ENCODE results near the gene CTCFL. TPM values are rescaled to one million over a fixed set of nuclear protein-coding genes. Genes with fewer than 3 reads are reported as not detected.
A peak's percentile ranks its signal among the peaks of the same experiment; 100 is the strongest.

CTCFL gene
- total and polyA plus RNA-seq, 2 of the 13 experiments (the other 11 are each of a cell fraction or from before 2014, with no cell fraction given): 0.04 TPM; not detected in 1

DNA sequence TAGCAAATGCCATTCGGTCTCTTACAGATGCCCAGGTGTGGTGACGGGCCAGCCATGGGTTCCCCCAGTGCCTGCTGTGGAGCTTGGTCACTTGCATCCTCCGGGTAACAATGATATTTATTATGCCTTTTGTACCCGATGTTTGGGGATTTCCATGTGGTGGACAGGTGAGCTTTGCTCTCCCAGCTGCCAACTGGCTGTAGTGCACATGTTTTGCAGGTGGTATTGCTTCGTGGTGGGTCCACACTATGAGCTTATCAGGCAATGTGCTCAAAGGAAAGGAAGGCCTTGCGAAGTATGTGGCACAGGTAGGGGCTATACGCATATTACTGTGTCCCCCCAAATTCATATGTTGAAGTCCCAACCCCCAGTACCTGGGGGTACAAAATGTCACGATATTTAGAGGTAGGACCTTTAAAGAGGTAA, 4.2 kb upstream of the CTCFL start (continued):
- no peak for TF ChIP-seq BORCS8-MEF2B (CRISPR knock-in tag; IDR thresholded peaks at IDR 0.05)
- no peak for TF ChIP-seq ZNF761 (CRISPR knock-in tag; conservative IDR thresholded peaks at IDR 0.05)
- no peak for TF ChIP-seq ATF7 (IDR thresholded peaks at IDR 0.05)
- TF ChIP-seq ATF7 (CRISPR knock-in tag; IDR thresholded peaks at IDR 0.05): no peak
- TF ChIP-seq IRF9 (CRISPR knock-in tag; IDR thresholded peaks at IDR 0.05; ENCODE audit: borderline replicate concordance): peak; percentile 52; the same call in 1 of the 2 replicates
- no peak for TF ChIP-seq ZNF367 (CRISPR knock-in tag; IDR thresholded peaks at IDR 0.05; ENCODE audit: borderline replicate concordance)
- TF ChIP-seq, protein P1, sequence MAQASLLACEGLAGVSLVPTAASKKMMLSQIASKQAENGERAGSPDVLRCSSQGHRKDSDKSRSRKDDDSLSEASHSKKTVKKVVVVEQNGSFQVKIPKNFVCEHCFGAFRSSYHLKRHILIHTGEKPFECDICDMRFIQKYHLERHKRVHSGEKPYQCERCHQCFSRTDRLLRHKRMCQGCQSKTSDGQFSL (CRISPR knock-in tag; IDR thresholded peaks at IDR 0.05): no peak
- TF ChIP-seq MED1 (CRISPR knock-in tag; IDR thresholded peaks at IDR 0.05): no peak
- no peak; the same call in 1 of the 2 replicates for TF ChIP-seq ZFX (CRISPR knock-in tag; IDR thresholded peaks at IDR 0.05; ENCODE audit: low read depth)
- TF ChIP-seq, protein P2, sequence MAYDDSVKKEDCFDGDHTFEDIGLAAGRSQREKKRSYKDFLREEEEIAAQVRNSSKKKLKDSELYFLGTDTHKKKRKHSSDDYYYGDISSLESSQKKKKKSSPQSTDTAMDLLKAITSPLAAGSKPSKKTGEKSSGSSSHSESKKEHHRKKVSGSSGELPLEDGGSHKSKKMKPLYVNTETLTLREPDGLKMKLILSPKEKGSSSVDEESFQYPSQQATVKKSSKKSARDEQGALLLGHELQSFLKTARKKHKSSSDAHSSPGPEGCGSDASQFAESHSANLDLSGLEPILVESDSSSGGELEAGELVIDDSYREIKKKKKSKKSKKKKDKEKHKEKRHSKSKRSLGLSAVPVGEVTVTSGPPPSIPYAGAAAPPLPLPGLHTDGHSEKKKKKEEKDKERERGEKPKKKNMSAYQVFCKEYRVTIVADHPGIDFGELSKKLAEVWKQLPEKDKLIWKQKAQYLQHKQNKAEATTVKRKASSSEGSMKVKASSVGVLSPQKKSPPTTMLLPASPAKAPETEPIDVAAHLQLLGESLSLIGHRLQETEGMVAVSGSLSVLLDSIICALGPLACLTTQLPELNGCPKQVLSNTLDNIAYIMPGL (CRISPR knock-in tag; IDR thresholded peaks at IDR 0.05; ENCODE audit: borderline replicate concordance in 1 of 2, low read depth in 1 of 2): no peak
- no peak for TF ChIP-seq TCF7 (IDR thresholded peaks at IDR 0.05; ENCODE audit: low read depth)
- TF ChIP-seq ZKSCAN5 (CRISPR knock-in tag; IDR thresholded peaks at IDR 0.05): no peak
- peak; percentile 93; the same call in 1 of the 2 replicates for TF ChIP-seq ZMAT3 (CRISPR knock-in tag; conservative IDR thresholded peaks at IDR 0.05)
- TF ChIP-seq, protein P3, sequence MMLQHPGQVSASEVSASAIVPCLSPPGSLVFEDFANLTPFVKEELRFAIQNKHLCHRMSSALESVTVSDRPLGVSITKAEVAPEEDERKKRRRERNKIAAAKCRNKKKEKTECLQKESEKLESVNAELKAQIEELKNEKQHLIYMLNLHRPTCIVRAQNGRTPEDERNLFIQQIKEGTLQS (CRISPR knock-in tag; IDR thresholded peaks at IDR 0.05): no peak
- TF ChIP-seq BRF2 (CRISPR knock-in tag; IDR thresholded peaks at IDR 0.05): no peak
- TF ChIP-seq, protein P4, sequence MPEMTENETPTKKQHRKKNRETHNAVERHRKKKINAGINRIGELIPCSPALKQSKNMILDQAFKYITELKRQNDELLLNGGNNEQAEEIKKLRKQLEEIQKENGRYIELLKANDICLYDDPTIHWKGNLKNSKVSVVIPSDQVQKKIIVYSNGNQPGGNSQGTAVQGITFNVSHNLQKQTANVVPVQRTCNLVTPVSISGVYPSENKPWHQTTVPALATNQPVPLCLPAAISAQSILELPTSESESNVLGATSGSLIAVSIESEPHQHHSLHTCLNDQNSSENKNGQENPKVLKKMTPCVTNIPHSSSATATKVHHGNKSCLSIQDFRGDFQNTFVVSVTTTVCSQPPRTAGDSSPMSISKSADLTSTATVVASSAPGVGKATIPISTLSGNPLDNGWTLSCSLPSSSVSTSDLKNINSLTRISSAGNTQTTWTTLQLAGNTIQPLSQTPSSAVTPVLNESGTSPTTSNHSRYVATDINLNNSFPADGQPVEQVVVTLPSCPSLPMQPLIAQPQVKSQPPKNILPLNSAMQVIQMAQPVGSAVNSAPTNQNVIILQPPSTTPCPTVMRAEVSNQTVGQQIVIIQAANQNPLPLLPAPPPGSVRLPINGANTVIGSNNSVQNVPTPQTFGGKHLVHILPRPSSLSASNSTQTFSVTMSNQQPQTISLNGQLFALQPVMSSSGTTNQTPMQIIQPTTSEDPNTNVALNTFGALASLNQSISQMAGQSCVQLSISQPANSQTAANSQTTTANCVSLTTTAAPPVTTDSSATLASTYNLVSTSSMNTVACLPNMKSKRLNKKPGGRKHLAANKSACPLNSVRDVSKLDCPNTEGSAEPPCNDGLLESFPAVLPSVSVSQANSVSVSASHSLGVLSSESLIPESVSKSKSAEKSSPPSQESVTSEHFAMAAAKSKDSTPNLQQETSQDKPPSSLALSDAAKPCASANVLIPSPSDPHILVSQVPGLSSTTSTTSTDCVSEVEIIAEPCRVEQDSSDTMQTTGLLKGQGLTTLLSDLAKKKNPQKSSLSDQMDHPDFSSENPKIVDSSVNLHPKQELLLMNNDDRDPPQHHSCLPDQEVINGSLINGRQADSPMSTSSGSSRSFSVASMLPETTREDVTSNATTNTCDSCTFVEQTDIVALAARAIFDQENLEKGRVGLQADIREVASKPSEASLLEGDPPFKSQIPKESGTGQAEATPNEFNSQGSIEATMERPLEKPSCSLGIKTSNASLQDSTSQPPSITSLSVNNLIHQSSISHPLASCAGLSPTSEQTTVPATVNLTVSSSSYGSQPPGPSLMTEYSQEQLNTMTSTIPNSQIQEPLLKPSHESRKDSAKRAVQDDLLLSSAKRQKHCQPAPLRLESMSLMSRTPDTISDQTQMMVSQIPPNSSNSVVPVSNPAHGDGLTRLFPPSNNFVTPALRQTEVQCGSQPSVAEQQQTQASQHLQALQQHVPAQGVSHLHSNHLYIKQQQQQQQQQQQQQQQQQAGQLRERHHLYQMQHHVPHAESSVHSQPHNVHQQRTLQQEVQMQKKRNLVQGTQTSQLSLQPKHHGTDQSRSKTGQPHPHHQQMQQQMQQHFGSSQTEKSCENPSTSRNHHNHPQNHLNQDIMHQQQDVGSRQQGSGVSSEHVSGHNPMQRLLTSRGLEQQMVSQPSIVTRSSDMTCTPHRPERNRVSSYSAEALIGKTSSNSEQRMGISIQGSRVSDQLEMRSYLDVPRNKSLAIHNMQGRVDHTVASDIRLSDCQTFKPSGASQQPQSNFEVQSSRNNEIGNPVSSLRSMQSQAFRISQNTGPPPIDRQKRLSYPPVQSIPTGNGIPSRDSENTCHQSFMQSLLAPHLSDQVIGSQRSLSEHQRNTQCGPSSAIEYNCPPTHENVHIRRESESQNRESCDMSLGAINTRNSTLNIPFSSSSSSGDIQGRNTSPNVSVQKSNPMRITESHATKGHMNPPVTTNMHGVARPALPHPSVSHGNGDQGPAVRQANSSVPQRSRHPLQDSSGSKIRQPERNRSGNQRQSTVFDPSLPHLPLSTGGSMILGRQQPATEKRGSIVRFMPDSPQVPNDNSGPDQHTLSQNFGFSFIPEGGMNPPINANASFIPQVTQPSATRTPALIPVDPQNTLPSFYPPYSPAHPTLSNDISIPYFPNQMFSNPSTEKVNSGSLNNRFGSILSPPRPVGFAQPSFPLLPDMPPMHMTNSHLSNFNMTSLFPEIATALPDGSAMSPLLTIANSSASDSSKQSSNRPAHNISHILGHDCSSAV (CRISPR knock-in tag; IDR thresholded peaks at IDR 0.05; ENCODE audit: borderline replicate concordance): no peak
- TF ChIP-seq XBP1 (CRISPR knock-in tag; IDR thresholded peaks at IDR 0.05): no peak
- no peak for TF ChIP-seq TBX3 (IDR thresholded peaks at IDR 0.05; ENCODE audit: borderline replicate concordance)
